Islet precursor cell (in vitro differentiated cells): ENCODE data around the gene PCDH15.
"Not testable (repeated sequence)": the region's sequence is repeated elsewhere in the genome, so short reads cannot be mapped to it uniquely, and the experiment has no call there.

Experiments used
- DNase-seq: peaks from one replicate; pipeline ENCODE4 v3.0.0-alpha.2; 2018

PCDH15 gene

DNA sequence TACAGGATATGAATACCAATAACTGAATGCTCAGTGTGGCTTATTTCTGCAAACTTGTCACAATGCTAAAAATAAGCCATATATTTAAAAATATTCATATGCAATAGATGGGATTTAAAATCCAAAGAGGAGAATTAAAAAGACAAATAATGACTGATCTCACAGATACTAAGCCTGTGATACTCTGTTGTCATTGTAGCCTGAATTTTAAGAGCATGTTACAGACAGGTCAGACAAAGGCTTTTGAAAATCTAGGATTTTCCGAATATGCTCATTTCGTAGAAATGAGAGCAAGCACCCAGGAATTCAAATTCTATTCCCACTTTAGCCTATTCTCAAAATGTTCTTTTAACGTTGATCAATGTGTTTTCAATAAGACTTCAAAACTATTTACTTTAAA lies 269.7 kb downstream of the PCDH15 start:
- DNase-seq = no peak

DNA sequence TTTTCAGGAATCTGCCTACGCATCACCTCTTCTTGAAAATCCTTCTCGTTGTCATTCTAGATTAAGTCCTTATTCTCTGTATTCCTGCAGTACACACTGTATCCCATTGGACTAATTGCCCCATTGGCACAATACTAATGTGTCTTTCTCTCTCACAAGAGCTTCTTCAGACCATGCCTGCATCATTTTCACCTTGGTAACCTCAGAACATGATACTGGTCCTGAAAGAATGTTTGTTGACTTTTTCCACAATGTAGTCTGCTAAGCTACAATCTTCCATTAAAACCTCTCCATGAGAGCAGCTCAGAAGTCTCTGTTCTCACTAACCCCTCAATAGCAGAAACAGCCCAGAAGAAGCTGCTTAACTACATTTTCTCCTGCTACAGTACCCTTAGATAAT lies 270.7 kb downstream of the PCDH15 start:
- no peak for DNase-seq

DNA sequence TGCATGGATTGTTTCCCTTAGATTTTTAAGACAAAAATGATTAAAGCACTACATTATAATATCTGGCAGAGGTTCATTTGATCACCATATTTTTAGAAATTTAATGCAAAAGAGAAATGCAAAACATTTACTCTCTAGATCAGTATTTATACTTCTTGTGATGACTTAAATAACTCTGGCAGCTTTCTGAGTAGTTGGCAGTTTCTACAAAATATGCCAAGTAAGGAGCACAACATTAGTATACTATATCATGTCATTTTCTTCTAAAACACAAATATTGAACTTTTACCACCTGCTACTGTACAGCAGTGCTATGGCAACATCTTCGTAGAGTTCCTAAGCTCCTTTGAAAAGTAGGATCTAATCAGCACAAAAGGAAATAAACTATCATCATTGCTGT lies 275.2 kb downstream of the PCDH15 start:
- no peak for DNase-seq

DNA sequence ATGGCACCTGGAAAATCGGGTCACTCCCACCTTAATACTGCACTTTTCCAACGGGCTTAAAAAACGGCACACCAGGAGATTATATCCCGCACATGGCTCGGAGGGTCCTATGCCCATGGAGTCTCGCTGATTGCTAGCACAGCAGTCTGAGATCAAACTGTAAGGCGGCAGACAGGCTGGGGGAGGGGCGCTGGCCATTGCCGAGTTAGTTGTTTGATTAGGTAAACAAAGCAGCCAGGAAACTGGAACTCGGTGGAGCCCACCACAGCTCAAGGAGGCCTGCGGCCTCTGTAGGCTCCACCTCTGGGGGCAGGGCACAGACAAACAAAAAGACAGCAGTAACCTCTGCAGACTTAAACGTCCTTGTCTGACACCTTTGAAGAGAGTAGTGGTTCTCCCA lies 285.8 kb downstream of the PCDH15 start:
- DNase-seq = not testable (repeated sequence)

DNA sequence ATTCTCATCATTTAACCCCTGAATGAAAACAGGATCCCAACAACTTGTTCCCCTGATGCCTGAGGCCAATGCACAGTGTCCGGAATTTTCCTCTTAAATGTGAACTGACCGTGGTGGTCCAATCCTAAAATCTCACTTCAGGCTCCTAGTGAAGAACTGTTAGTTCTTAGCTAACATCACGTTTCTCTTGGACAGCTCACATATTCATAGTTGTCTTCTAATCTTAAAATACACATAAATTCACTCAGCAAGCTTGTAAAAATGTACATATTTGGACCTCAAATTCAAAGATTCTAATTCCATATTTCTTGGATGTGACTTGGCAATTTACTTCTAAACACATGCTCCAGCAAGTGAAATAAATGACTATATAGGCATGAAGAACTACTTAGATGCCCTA lies 297.2 kb downstream of the PCDH15 start:
- DNase-seq = no peak

DNA sequence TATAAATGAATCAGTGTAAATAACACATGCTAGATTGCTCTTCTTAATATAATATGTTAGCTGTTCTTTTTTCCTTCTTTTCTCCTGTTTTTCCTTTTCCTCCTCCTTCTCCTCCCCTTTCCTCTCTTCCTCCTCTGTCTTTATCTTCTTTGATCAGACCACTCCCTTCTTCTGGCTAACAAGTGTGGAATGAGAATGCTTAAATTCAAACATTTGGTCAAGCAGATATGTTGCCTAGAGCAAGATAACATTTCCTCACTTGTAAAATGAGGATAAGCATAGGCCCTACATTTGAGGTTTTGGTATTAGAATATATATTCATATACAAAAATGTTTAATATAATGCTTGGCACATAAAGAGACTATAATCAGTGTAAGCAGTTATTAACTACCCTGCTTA lies 299.1 kb downstream of the PCDH15 start:
- no peak for DNase-seq

DNA sequence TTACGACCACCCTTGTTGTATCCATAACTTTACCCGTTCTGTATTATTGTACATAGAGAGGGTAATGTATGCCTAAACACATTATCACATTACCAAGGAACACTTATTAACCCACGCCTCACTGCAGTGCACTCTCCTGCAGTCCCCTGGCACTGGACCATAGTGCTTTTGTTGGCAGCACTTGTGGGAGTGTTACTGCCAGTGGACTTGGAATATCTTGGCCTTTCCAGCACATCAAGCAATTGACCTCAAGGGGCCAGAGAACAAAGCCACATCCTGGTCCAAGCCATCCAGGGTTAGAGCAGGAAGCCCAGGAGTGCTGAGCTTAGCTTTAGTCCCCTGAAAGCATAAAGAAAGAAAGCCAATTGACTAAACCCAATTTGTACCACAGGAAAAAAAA lies 304.2 kb downstream of the PCDH15 start:
- DNase-seq = no peak

DNA sequence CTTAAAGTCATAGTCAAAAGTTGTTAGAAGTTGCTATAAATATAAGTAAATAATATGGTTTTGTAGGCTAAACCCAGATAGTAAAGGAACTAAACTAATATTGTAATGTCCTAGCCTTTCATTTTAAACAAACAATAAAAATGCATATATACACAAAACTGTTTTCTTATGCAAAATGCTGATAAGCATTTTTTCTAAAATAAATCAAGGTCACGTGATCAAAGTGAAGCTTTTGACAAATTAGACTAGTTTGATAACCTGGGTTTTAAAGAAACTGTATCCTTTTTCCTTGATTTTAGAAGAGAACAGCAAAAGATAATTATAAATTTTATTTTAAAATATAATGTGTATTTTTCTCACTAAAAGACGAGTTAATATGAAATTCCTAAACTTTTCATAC lies 313.3 kb downstream of the PCDH15 start:
- DNase-seq = no peak

DNA sequence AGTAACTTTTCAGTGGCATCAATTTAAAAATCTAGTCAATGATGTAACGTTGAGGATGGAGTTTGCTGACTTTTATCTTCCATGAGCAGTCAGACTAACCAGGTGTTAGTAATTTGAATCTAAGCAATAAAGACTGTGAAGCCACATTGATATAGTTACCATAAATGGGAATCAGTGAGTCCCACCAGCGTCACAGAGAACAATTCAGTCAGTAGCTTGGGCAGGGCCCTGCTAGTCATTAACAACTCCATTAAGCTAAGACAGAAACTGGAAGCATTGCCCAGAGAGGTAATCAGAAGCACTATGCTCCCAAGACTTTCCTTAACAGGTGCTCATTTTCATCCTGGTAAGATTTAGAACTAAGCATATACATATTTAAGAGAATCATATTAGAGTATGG lies 315.1 kb downstream of the PCDH15 start:
- no peak for DNase-seq

DNA sequence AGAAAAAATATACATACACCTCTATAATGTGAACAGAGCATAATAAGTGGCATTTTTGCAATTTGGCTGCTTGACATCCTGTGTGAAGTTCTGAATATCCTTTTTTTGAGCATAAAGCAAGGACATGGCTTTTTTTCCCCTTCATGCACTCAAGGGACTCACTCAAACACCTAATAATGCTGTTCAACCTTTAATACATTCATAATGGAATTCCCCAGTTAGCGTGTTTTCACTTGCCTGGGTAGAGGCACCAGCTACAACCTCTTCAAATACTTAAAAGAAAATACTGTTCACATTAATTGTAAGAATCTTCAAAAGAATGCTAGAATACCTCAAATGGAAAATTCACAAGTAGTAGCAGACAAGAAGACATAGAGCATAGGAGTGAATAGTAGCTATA lies 316.8 kb downstream of the PCDH15 start:
- DNase-seq = no peak

DNA sequence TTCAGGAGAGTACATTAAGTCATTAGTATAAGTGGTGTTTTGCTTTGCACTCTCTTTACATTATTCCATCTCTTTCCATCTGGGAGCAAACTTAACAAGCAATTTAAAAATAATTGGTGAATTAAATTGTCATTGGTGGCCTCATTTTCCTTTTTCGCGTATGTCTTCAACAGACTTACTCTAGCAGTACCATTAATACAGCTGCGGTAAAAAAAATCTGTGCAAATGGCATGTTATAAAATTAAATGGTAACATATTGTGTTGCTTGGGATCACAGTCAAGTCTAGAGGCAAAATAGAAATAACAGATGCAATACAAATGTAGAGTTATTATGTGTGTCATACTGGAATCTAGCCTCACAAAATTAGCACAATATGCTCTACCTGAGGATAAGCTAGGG lies 322.4 kb downstream of the PCDH15 start:
- DNase-seq = no peak

DNA sequence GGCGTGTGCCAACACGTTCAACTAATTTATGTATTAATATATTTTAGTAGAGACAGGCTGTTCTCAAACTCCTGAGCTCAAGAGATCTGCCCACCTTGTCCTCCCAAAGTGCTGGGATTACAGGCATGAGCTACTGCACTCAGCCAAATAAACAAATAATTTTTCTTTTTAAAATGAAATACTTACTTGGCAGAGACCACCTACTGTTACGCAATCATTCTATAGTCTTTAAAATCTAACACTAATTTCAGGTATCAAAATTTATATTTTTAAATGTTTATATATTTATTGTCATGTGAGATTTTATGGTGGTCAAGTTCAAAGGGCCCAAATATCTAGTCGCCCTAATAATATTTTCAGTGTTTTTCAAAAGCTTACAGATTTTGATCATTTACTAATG lies 323.3 kb downstream of the PCDH15 start:
- DNase-seq = no peak

DNA sequence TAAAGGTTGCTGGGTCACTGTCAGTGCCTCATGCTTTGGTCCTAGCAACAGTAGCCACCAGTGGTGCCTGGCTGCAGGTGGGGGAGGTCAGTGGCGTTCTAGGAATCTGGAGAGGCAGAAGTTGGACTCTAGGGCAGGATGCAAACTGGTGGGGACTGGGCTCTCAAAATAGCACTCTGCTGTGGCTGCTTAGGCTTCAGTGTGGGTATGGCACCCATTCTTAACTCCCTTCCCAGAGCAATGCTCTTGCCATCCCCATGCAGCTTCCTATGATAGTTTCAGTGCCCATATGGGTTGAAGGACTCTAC lies 330.8 kb downstream of the PCDH15 start:
- peak; percentile 53 for DNase-seq

DNA sequence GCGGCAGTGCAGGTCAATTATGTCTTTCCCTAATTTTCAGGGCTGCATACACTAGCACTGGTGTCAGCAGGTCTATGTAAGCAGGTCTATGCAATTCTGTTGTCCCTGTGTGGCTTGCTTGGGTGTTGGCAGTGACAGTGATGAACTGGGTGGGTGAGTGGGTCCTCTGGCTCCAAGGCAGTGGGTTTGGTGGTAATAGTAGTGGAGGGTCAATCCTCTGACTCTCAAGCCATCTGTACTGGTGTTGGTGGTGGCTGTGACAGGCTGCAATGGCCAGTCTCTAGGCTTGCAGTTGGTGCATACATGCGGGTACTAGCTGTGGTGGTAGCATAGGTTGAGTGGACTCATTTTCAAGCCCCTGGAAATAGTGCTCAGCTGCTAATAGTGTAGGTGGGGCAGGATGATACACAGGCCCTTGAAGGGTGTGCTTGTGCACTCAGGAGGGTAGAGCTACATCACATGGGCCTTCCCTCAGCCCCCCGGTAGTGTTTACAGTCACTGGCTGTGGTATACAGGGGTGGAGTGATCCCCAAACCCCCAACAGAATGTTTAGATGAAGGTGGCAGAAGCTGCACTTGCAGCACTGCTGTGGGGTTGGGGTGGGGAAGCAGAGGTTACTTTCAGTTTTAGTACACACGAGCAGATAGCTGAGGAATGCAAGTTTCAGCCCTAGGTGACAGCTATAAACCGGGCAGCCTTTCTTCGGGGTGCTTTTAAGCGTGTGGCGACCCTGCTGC lies 331.3 kb downstream of the PCDH15 start:
- DNase-seq = no peak

DNA sequence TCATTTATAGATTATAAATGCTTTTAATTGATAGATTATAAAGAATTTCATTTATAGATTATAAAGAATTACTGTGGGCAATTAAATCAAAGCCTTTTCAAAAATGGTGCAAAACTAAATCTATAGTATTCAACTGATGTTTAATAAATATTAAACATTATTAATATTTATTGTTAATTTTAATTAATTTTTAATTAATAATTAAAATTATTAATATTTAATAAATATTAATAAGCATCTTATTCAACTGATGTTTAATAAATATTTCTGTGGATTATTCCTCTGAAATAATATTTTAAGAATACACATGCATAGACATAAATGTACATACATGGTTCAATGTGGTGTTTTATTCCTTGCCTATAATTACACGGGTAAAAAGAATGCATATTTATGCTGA lies 346.8 kb downstream of the PCDH15 start:
- no peak for DNase-seq

DNA sequence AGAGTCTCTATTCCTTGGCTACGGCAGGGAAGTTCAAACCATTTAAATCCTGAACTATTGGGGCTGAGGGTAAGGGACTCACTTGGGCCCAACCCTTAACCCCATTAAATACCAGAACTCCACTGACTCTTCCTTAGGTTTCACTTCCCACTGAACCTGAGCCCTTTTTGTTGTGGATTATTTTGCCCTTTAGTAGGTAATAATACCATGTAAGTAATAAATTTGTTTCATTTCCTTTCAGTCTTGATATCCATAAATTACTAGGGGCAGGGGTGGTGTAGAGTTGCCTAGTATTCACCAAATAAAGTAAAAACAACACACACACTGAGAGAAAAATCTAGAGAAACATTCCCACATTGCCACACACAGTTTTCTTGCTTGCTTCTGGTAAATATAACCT lies 352.0 kb downstream of the PCDH15 start:
- DNase-seq = no peak

DNA sequence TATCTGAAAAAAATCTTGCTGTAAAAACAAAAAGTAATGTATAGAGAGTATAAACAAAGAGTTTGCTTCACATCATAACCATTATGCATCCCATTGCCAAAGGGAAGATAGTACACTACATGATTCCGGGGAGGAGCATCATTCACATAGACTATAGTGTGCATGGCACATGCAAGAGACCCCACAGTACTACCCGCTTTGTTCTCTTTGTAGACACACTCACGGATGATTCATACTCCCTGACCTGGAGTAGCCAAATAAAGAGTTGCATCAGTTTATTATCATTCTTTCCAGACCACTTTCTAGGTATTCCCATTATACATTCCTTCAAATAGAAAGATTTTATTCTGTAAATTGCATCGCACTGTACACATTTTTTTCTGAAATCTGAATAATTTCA lies 356.9 kb downstream of the PCDH15 start:
- DNase-seq = no peak

DNA sequence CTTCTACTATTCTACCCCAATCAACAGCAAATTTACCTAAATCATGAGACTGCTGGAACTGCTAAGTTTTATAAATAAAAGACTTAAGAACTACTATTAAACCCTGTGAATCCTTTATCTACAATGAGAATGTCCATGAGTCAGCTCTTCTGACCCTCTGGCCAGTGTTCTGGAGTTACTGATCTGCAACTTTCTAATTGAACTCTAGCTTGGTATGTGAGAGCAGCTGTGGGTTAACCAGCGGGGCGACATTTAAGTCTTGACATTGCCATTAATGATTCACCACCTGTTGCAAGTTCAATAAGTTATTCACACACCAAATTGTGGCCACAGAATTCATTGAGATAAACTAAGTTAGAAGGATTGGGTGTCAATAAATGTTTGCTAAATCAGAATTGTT lies 359.8 kb downstream of the PCDH15 start:
- DNase-seq = peak; percentile 74

DNA sequence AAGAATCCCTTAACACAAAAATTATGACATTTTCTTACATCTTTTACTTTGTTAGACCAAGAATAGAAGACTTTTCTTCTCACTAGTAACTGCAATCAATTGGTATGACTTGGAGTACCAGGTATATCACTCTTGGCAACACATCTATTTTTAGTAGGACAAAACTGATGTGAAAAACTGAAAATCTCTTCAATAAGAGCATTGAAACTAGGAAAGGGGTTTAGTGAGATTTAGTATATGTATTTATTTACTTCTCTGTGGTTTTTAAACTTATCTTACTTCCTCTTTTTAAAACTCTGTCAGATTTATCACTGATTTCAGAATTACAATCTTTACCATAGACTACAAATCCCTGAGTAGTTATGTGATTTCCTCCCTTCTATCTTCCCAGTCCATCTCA lies 366.2 kb downstream of the PCDH15 start:
- no peak for DNase-seq

DNA sequence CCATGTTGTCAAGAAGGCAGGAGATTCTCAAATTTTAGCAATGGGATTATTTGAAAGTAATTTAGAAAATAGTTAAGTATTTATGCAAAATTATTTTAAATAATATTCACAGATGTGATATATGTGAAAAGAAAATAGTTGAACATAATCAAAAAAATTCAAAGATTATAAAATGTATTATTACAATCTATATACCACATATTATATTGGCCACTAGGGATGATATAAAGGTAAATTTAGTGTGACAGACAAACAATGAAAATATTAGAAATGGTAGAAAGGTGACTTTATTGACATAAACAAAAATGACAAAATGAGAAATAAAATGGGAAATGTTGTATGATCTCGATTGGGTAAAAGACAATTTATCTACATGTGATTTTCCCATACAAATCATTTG lies 385.5 kb downstream of the PCDH15 start:
- DNase-seq = no peak

DNA sequence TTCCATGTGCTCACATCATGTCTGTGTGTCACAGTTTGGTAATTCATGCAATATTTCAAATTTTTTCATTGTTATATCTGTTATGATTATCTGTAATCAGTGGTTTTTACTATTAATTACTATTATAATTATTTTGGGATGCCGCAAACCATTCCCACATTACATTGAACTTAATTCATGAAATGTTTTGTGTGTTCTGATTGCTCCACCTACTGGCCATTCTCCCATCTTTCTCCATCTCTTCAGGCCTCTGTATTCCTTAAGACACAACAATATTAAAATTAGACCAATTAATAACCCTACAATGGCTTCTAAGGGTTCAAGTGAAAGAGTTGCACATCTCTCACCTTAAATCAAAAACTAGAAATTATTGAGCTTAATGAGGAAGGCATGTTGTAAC lies 398.5 kb downstream of the PCDH15 start:
- no peak for DNase-seq

DNA sequence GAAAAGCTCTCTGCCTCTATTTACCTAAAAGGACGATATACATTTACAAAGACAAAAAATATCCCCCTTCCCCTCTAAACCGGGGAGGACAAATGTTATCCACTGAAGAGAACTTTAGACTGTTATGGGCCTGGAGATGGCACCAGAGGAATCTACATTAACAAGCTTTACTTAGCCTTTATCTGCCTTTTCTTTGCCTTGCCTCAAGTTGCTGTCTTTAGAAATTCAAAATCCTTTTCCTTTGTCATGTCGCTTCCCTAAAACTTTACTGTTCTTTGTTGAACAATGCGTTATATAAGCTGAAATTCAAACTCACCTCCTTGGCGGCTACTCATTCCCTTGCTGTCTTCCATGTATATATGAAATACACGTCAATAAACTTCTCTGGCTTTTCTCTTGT lies 405.0 kb downstream of the PCDH15 start:
- no peak for DNase-seq

DNA sequence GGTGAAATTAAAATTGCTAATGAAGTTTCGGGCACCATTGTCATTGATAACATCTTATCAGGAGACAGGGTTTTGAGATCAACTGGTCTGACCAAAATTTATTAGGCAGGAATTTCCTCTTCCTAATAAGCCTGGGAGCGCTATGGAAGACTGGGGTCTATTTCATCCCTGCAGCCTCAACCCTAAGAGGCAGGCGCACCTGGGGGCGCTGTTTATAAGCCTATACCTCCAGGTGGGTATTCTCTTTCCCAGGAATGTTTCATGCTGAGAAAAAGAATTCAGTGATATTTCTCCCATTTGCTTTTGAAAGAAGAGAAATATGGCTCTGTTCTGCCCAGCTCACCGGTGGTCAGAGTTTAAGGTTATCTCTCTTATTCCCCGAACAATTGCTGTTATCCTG lies 406.4 kb downstream of the PCDH15 start:
- DNase-seq = not testable (repeated sequence)

DNA sequence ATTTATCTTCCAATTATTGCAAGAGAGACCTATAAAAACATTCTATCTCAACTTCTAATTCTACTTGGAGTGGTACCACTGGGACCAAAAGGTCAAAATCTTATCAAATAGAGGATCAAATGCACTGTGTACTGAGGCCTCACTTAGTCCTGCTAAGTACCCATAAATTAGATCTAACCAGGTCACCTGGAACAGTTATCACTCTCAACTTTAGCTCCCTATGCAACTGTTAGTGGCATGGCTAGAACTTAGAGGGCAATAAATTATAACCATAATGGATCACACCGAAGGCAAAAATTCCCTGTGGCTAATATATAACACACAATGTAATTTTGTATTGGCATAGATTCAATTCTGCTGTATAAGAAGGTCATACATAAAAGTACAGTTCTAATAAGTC lies 428.9 kb downstream of the PCDH15 start:
- no peak for DNase-seq

DNA sequence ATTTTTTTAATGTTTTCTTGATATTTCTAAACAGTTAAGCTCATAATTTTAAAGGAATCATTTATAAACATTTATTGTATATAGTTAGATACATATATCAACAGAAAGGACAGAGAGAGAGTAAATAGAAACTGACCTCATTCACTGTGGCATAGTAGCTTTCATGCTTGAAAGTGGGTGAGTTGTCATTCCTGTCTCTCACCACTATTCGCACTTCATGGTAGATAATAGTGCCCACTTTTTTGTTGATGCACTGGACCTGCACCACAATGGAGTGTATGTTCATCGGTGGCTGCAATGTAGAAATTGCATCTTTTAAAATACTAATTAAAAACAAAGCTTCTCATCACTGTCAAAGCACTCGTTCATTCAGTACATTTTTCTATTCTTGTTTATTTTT lies 432.0 kb downstream of the PCDH15 start:
- no peak for DNase-seq

DNA sequence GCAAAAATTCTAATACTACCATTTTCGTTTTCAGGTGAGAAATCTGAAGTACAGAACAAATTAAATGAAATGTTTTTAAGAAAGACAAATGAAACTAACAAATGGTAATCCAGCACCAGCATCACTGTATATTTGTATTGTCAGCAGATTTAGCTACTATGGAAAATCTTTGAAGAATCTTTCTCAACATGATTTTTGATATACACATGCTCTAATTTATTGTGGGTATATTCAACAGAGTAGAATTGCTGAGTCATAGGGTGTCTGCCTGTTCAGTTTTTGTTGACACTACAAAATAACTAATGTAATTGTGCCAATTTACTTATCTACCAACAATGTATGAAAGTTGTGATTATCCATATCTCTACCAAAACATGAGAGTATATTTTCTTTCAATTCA lies 437.6 kb downstream of the PCDH15 start:
- no peak for DNase-seq
